HG02973 (cell line): ENCODE data around the gene RBM20.

ENCODE experiments used
- ATAC-seq: cut with Tn5 transposase; IDR thresholded peaks from one replicate; pipeline ENCODE4 v1.9.1; 2021; ENCODE audit warnings: moderate library complexity; ENCODE audit not compliant: unreplicated experiment

The RBM20 gene

DNA sequence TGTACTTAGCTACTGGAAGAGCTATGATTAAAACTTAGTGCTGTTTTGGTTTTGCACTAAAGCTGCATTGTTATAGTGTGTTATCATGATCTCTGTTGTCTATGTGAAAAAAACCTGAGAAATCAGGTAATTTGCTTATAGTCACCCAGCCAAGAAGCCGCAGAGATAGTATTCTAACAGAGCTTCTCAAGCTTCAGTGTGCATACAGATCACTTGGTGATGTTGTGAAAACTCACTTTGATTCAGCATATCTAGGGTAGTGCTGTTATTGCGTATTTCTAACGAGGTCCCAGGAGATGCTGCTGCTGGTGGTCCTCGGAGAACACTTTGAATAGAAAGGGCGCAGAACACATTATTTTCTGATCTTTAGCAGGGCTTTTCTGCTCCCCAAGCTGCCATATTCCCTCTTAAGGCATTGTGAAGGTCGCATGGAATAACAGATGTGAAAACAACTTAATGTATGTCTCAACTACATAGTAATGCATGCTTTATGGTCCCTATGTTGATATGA lies 159.2 kb downstream of the RBM20 start:
- peak; percentile 65 for ATAC-seq

DNA sequence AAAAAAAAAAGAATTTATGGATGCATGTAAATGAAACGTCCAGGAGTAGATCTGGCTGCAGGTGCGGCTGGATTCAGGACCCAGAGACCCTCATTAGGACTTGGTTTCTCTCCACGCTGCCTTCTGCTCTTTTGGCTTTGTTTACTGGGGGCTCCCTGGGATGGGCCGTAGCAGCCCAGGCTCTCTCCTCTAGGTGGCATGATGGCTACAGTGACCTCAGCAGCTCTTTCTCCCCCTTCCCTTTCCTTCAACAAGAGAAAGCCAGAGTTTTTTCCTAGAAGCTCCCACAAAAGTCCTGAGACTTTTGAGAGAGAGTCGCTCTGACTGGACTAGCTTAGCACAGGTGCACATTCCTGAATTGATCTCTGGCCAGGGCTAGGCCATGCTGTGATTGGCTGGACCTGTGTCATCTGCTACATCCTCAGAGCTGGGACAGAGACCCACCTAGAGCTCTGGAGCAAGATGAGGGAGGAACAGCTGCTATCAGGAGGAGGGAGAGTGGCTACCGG lies 159.7 kb downstream of the RBM20 start:
- peak; percentile 48 for ATAC-seq

DNA sequence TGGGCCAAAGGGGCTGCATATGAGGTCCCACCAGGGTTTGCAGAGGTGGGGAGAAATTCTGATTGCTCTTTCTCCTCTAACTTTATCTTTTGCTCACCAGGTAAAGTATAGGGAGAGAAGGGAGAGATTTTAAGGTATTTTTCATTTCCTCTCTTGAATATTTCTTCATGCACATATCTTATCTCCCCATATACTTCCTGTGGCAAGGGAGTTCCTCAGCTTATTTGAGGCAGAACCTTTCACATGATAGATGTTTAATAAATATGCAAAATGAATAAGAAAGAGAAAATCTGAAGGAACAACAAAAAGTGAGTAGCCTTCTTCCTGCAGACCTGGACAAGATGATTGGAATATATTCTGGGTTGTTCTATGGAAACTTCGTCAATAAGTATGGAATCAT lies 160.2 kb downstream of the RBM20 start:
- no peak for ATAC-seq

DNA sequence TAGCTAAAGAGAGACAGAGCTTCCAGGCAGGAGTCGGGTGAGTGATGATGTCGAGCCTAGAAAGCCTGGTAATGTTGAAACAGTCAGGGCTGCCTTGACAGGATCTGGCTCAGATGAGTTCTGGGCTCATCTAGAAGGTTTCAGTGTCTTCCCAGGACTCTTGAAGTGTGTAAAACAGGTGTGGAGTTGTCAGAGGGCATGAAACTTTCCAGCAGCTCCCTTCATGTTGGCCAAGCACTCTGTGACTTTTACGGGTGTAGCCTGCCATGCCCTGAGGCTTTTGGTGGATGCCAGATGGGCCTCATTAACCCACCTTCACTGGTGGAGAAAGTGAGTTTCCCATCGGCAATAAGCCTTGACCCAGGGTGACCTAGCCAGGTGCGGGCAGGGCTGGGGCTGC lies 161.2 kb downstream of the RBM20 start:
- ATAC-seq: no peak

DNA sequence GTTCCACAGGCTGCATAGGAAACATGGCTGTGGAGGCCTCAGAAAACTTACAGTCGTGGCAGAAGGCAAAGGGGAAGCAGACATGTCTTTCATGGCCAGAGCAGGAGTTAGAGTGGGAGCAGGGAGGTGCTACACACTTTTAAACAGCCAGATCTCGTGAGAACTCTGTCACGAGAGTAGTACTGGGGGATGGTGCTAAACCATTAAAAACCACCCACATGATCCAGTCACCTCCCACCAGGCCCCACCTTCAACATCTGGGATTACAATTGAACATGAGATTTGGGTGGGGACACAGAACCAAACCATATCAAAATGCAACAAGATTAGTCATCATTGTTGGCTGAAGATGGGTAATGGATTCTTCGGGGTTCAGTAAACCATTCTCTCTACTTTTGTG lies 162.2 kb downstream of the RBM20 start:
- ATAC-seq: no peak

DNA sequence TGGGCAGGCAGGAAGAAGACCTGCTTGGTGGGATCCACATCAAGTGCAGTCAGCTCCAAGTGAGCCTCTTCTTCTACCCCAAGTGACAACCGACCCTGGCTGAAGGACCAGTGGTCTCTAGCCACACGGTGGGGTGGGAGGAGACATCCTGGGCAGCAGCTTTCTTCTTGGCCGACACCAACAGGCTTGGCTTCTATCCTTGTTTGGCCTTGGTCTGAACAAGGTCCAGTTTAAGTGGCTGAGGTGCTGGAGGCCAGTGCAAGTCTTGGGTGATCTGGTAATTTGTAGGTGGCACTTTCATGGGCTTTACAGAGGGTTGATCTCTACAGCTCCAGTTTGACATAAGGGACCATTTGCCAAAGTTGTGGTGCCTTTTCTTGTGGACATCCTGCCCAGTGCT lies 164.0 kb downstream of the RBM20 start:
- ATAC-seq: no peak

DNA sequence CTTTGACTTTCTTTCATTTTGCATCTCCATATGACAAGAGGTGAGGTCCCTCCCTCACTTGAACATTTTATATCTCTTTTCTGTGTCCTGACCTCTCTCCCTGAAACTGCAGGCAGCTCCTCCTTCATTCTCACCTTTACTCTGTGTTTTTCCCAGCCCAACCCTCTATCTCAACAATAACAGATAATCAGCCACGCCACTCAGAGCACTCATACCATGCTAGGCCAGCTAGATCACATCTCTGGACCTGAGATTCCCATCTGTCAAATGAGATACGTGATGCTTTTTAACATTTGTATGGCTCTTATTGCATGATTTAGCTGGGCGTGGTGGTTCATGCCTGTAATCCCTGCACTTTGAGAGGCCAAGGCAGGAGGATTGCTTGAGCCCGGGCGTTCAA lies 164.5 kb downstream of the RBM20 start:
- ATAC-seq: no peak

DNA sequence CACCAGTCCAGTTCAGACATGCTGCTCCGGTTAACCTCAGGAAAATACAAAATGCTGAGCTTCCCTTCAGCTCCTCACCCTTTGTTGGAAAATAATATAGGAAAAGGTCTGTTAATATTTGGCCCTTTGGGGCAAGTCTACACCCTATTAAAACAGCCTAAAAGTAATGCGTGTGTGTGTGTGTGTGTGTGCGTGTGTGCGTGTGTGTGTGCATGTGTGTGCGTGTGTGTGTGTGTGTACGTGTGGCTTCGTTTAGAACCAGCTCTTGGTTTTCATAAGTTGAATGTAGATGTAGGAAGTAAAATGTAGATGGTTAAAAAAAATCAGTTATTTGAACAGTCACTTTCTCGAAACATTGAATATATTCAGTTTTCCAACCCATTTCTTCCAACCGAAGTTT lies 166.5 kb downstream of the RBM20 start:
- ATAC-seq: no peak

DNA sequence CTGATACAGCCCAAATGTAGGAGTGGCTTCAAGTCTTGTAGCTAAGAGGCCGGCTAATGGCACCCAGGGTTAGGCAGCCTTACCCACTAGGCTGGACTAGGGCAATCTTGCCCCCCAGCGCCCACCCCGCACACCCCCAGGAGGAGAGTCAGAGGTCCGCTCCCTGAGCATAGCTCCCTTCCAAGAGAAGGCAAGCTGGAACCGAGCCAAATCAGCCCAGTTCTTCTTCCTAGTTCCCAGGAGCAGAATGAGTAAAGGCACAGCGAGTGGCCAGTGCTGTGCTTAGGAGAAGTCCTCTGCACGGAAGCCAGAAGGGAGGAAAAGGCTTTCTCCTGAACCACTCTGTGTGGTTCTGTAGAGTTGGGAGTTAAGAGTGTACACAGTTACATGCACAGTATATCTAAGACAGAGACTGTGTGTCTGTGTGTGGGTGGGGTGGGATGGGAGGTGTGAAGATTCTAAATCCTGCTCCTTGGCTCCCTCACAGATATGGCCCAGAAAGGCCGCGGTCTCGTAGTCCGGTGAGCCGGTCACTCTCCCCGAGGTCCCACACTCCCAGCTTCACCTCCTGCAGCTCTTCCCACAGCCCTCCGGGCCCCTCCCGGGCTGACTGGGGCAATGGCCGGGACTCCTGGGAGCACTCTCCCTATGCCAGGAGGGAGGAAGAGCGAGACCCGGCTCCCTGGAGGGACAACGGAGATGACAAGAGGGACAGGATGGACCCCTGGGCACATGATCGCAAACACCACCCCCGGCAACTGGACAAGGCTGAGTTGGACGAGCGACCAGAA lies 167.8 kb downstream of the RBM20 start:
- no peak for ATAC-seq

DNA sequence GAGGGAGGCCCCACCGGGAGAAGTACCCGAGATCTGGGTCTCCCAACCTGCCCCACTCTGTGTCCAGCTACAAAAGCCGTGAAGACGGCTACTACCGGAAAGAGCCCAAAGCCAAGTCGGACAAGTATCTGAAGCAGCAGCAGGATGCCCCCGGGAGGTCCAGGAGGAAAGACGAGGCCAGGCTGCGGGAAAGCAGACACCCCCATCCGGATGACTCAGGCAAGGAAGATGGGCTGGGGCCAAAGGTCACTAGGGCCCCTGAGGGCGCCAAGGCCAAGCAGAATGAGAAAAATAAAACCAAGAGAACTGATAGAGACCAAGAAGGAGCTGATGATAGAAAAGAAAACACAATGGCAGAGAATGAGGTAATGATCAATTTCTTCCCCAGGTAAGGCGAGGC lies 168.4 kb downstream of the RBM20 start:
- no peak for ATAC-seq

DNA sequence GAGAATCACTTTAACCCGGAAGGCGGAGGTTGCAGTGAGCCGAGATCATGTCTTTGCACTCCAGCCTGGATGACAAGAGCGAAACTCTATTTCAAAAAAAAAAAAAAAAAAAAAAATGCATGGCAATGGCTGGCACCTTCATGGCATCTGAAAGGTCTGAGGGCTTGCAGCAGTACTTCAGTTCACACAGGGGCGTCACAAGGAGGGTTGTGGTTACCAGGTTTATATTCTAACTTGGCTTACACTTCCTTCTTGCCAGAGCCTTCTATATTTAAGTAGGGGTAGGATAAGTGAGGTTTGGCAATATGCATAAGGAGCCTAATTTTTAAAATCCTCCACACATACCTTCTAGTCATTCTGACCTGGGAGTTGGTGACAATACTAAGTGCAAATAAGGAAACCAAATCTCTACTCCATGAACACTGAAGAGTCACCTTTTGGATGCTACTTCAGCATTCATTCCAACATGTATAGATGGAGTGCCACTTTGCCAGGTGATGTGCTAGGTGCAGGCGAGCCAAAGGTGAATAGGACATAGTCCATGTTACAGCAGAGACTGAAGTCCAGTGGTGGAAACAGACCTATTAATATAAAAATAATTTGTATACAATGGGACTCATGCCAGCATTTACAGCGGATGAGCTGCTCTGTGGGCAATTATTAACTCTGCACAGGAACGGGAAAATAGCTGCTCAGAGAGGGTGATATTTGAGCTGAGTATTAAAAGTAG lies 169.8 kb downstream of the RBM20 start:
- no peak for ATAC-seq

DNA sequence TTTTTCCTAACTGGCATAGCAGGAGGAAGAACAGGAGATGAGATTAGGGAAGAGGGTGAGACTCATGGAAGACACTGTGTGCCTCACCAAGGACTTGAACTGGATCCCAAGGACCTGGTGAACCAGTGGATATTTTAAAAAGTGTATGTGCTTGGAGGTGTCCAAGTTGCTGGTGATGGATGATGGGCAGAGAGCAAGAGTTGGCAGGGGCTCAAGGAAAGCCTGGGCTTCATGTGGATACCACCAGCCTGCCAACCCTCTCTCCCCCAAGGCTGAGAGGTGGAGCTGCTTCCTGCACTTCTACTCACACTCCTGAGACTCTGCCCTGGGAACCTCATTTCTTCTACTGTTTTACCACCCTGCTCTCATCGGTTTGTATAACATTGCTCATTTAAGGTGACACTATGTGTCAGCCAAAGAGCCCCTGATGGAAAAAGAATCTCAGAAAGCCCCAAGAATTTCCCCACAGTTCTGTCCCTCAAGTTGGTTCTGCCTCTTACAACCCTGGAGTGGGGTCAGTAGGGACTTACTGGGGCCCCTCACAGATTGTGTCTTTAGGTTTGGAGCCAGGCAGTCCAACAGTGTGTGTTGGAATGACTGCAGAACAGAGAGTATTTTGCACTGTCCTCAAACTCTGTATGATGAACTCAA lies 171.3 kb downstream of the RBM20 start:
- peak; percentile 76 for ATAC-seq

DNA sequence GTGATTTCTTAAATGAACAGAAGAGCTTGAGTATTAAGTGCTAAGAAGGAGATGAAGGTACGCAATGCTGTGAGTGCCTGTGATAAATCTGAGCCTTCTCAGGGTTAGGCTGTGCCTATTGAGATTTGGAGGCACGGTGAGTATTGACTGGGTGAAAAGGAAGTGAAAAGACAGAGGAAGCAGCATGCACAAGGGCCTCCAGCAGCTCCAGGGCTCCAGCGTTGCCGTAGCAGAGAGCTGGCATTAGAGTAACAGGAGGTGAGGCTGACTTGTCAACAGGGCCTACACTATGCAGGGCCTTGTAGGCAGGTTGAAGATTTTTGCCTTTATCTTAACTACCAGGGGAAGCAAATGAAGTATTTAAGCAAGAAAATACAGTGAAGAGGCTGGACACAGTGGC lies 173.5 kb downstream of the RBM20 start:
- ATAC-seq: no peak

DNA sequence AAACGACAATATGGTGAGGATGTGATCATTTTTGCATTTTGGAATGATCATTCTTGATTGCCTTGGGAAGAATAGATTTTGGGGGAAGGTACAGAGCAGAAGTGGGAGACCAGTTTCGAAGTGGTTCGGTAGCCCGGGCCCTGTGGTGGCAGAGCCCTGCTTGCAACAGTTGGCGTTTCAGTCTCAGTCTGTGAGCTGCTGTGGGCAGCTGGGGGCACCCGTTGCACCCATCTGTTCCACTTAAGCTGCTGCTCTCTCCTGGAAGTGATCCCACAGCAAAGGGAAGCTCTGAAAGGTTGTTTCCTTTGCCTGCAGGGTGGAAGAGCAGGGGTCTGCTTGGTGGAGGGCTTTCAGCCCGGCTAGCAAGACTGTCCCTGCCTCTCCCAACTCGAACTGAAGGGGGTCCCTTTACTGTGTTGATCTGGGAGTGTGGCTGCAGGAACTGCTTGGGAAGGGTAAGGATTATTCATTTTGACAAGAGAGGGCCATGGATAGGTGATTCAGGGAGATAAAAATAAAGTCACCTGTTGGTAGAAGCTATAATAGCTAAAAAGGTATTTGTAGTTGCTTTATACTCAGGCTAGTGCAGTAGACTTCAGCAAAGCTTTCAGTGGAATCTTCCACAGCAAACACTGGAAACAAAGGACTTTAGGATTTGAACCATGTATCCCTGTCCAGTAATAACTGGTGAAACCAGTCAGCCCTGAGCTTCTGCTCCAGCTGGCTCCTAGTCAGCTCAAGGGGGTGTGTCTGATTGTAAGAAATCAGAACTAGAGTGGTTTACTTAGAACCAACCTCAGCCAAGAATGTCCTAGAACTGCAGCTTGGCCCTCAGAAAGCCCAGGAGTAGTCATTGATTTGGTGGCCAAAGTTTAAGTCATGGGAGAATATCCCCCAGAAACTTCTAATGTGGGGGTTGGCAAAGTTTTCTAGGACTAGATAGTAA lies 174.4 kb downstream of the RBM20 start:
- ATAC-seq: no peak

DNA sequence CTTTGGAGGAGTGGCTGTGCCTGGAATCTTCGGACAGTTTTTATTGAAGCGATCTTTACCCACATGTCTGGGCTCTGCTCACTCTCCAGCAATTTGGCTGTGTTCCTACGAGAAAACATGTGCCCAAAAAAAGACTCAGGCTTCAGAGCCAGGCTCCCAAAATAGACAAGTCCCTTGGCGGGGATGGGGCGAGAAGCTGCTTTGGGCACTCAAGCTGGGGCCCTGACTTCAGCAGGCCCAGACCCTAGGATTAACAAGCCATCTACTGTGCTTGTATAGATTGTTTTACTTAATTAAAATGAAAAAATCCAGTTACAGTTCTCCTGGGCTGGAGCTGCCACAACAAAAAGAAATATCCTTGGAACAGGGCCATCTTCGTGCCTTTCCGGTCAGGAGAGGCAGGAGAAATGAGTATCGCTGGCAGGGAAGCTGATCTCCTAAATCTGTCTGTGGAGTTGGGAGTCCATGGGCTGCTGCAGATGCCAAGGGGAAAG lies 176.2 kb downstream of the RBM20 start:
- no peak for ATAC-seq

DNA sequence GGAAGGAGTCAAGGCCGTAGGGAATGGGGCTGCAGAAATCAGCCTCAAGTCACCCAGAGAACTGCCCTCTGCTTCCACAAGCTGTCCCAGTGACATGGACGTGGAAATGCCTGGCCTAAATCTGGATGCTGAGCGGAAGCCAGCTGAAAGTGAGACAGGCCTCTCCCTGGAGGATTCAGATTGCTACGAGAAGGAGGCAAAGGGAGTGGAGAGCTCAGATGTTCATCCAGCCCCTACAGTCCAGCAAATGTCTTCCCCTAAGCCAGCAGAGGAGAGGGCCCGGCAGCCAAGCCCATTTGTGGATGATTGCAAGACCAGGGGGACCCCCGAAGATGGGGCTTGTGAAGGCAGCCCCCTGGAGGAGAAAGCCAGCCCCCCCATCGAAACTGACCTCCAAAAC lies 177.4 kb downstream of the RBM20 start:
- ATAC-seq: no peak

DNA sequence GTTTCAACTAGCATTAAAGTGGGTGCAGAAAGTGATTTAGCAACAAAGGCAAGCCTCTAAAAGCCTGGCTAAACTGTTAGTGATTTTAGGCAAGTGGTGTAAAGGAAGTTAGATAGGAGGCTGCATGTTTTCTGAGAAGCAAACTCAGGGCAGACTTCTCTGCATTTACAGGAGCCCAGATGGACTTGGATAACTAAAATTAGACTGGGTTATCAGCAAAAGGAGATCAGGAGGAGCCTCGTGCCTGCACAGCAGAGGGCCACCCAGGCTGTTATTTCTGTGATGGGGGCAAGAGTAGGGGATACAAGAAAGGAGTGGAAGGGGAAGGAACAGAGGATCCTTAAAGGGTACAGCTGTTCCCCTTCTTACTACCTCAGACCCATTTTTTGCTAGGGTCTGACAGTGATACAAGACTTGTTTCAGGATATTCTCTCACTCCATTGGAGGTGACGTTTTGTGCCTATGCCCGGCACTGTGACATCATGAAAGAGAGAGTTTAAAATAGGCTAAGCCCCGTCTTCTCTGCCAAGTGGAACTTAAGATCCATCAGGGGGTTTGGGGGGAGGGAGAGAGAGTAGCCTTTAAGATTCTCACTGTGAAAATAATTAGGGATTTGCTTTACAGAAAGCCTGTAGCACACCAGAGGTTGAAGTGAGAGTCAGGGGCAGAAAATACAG lies 178.0 kb downstream of the RBM20 start:
- ATAC-seq: no peak

DNA sequence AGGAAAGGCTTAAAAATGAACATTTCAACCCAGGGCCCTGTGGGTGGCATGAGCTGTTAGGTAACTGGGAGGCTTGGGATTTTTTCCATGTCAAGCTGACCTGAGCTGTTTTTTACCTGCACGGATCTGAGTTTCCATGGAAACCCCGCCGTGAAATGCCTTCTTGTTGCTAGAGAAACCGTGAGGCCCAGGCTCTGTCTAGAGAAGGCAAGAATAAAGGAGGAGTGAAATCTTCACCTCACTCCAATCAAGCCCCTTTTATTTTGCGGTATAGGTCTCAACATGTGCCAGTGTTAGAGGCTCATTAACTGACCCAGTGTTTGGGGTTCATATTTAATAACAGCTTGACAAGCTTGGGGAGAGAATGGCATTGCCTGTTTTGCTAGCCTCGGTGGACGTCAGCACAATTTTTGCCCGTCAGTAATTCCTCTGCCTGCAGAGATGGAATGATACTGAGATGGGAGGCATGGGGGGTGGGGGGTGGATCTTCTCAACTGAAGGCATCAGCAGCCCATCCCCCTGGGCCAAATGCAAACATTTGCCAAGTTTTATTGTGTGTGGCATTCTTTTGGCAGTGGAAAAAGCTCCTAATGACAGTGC lies 178.7 kb downstream of the RBM20 start:
- ATAC-seq: no peak

DNA sequence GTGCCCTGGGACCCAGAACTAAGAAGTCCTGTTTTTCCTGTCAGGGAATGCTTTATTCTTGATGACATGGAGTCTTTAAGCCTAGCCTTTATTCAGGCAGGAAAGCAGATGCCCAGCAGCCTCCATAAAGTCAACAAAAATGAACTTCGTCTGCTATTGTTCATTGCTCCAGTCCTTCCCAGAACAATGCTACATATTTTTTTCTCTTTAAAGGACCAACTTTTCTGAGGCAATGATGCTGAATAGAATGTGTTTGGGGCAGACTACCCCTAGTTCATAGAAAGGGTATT lies 180.0 kb downstream of the RBM20 start:
- no peak for ATAC-seq

DNA sequence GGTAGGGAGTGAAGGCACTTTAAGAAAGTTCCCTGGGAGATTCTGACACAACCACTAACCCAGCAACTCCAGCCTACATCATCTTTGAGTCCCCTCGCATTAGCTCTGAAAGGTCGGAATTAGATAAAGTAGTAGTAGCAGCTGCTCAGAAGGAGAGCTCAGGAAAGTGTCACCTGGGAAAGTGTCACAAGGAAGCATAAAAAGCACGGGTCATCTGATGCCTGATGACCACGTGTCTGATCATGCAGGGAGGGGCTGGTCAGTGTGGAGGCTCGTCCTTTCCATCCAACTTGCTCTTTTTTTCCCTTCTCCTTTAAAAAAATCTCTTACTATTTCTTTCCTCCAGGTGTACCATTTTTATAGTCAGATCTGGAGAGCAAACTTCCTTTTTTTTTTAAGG lies 180.5 kb downstream of the RBM20 start:
- ATAC-seq: no peak
